Left lobe of liver (tissue), 2 donors: ENCODE data around the gene PAK6. TPM values are rescaled to one million over a fixed set of nuclear protein-coding genes. Genes with fewer than 3 reads are reported as not detected.

ENCODE experiments used
- ATAC-seq: fragments of 200-7000 bp; cut with Tn5 transposase; one replicate; pipeline ENCODE4 v1.9.1; 2020; ENCODE audit warnings: mild to moderate bottlenecking, moderate library complexity
- DNase-seq: peaks from one replicate; pipeline ENCODE4 v3.0.0-alpha.2; 2020; ENCODE audit warnings: low spot score
- total RNA-seq: library from RNA; stranded (reverse); gene quantifications from one replicate; pipeline ENCODE4 v1.2.1, GENCODE V29; 2021
- donor health status: DM: no; HTN: no; CAD: no; lungs with moderate emphysema.
- donor health status: DM: no; HTN: yes; CAD: no.

PAK6 gene
- total RNA-seq, 1 donor from 2014 or later: not detected

- DNase-seq (no peak), ATAC-seq (no peak)
These were observed 51.7 kb downstream of the PAK6 start for GRCh38 chr15:40290545-40290917.

- DNase-seq (no peak), ATAC-seq (peak; percentile 47)
These were observed 52.2 kb downstream of the PAK6 start for GRCh38 chr15:40290918-40291574.

GRCh38 chr15:40292246-40292645 lies 53.4 kb downstream of the PAK6 start:
- DNase-seq (no peak), ATAC-seq (no peak)

- ATAC-seq (no peak), DNase-seq (no peak)
These were observed 54.1 kb downstream of the PAK6 start for GRCh38 chr15:40293006-40293405.

GRCh38 chr15:40293905-40294895 lies 55.3 kb downstream of the PAK6 start:
- ATAC-seq: no peak

GRCh38 chr15:40295297-40295696 lies 56.4 kb downstream of the PAK6 start:
- DNase-seq (no peak), ATAC-seq (no peak)

More at GRCh38 chr15:40293905-40294895, 55.3 kb downstream of the PAK6 start:
- no peak for DNase-seq

GRCh38 chr15:40295877-40296560 lies 57.2 kb downstream of the PAK6 start:
- DNase-seq (no peak), ATAC-seq (no peak)

GRCh38 chr15:40296561-40297230 lies 57.8 kb downstream of the PAK6 start:
- DNase-seq: no peak
- no peak for ATAC-seq

GRCh38 chr15:40297356-40297755 lies 58.5 kb downstream of the PAK6 start:
- DNase-seq (no peak), ATAC-seq (no peak)

GRCh38 chr15:40298216-40298935 lies 59.5 kb downstream of the PAK6 start:
- ATAC-seq: no peak
- DNase-seq: no peak

- ATAC-seq: no peak
- DNase-seq: no peak
These were observed 61.5 kb downstream of the PAK6 start for GRCh38 chr15:40300367-40300766.

GRCh38 chr15:40300771-40301170 lies 61.9 kb downstream of the PAK6 start:
- DNase-seq (no peak), ATAC-seq (no peak)

- ATAC-seq (peak; percentile 39), DNase-seq (no peak)
These were observed 62.8 kb downstream of the PAK6 start for GRCh38 chr15:40301467-40302179.

- ATAC-seq: no peak
- no peak for DNase-seq
These were observed 63.5 kb downstream of the PAK6 start for GRCh38 chr15:40302288-40302886.

- DNase-seq (no peak), ATAC-seq (no peak)
These were observed 64.1 kb downstream of the PAK6 start for GRCh38 chr15:40302981-40303380.

- DNase-seq: no peak
- ATAC-seq: no peak
These were observed 64.7 kb downstream of the PAK6 start for GRCh38 chr15:40303576-40303975.

- no peak for ATAC-seq
- DNase-seq: no peak
These were observed 66.4 kb downstream of the PAK6 start for GRCh38 chr15:40305281-40305680.

GRCh38 chr15:40306371-40306770 lies 67.5 kb downstream of the PAK6 start:
- DNase-seq (no peak), ATAC-seq (no peak)

GRCh38 chr15:40306908-40307307 lies 68.0 kb downstream of the PAK6 start:
- ATAC-seq: no peak
- DNase-seq: no peak
